ENCODE measurements around the gene MYL9.

MYL9 gene

DNA sequence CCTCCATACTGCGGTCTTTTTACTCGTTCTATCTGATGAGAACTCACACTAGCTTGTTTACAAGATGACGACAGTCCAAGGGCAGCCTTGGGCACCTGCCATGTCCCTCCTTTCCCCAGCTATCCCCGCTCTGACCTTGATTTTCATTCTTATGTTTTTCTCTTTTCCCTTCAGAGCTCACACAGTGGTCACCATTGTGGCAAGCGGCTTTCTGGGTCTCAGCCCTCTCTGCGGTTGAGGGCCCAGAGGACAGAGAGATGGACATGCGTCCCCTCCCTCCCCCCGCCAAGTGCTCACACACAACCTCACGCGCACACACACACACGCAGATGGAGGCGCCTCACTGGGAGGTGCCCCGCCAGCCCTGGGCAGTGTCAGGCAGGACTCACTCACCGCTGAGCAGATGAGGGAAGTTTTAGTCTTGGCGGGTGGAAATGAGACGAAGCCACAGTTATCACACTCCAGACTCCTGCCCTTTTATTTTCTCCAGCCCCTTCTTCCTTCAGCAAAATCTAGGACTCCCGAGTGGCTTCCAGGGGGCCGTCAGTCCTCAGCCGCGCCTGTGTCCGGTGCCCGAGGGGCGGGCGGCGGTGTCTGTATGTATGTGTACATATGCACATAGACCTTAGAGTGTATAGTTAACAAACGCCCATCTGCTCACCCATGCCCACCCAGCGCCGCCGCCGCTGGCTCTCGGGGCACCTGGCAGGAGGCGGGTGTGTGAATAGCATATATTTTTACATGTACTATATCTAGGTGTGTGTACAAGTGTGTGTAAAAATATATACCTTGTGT, 13.8 kb upstream of the MYL9 start:
- DNase-seq, result no peak

DNA sequence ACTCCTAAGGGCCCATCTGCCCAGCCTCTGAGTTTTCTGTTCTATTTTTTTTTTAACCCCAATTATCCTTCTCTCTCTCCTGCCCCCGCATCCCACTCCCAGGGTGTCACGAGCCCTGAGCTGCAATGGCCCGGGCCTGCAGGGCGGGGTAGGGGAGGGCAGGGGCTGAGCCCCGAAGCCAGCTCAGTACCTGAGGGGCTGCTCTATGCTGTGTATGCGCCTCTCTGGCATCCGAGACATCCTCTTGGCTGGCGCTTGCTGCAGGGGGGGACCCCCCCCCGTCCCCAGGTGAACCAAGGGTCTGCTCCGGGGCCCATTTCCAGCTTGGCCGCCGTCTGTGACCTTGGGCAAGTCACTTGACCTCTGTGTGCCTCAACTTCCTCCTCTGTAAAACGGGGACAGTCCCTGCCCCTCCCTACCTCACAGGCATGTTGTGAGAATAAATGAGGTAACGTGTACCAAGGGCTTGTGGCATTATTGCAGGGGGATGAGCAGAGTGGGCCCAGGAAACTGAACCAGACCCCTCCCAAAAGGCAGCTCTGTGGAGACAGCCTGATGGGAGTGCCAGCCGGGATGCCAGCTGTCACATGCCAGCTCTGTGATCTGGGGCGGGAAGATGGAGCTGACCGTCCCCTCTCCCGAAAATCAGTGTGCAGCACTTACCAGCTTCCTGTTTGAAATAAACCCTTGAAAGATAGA, 13.0 kb upstream of the MYL9 start:
- DNase-seq, result no peak

DNA sequence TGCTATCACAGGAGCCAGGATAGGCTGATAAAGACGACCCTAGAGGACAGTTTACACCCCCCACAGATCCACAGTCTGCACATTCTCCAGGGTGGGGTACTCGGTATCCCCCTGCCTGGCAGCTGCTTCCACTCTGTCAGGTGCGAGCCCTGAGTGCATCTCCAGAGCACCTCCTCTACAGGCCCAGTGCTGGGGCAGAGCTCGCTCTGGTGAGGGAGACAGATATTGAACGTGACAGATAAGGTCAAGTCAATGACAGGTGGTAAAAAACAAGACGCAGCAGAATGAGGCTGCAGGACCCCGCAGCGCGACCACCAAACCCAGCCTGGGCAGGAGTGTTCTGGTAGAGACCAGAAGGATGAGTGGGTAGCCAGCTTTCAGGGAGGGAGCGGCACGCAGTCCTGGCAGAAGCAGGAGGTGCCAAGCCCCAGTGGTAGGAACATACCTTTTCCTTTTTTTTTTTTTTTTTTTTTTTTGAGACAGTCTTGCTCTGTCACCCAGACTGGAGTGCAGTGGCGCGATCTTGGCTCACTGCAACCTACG, 12.4 kb upstream of the MYL9 start:
- DNase-seq, result no peak

DNA sequence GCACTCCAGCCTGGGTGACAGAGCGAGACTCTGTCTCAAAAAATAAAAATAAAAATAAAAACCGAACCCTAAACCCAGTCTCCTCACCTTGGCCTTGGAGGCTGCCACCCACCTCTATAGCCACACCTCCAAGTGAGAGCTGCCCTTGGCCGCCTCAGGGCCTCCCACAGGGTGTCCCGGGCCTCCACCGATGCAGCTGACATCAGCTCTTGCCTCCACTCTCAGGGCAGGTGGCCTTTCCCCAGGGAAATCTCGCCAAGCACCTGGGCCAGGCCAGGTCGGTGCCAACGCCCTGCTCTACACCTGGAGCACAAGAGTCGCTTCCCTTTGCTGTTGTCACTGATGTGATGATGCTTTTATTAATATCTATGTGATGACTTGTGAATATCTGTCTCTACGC, 8.9 kb upstream of the MYL9 start:
- DNase-seq, result no peak

DNA sequence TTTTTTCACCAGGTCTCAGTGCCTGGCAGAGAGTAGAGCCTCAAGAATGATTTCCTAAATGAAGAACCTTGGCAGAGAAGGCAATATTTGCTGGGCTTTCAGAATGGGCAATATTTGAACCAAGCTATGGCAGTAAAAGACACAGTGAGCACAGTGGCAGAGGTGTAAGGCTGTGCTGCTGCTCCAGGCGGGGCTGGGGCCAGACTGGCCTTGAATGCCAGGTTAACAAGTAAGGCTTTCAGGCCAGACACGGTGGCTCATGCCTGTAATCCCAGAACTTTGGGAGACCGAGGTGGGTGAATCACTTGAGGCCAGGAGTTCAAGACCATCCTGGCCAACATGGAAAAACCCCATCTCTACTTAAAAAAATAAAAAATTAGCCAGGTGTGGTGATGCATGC, 8.5 kb upstream of the MYL9 start:
- no peak for DNase-seq

DNA sequence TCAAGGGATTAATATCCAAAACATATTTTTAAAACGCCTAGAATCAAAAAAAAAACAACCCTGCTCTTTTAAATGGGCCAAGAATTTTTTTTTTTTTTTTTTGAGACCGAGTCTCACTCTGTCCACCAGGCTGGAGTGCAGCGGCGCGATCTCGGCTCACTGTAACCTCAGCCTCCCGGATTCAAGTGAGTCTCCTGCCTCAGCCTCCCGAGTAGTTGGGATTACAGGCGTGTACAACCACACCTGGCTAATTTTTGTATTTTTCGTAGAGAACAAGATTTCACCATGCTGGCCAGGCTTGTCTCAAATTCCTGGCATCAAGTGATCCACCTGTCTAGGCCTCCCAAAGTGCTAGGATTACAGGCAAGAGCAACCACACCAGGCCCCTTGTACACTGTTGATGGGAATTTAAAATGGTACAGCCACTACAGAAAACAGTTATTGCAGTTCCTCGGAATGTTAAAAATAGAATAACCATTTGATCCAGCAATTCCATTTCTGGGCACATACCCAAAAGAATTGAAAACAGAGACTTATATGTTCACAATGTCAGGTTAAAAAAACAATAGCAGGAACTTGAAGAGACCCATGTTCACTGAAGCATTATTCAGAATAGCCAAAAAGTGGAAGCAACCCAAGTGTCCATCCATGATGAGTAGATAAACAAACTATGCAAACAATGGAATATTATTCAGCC, 3.1 kb upstream of the MYL9 start:
- peak; percentile 58 for DNase-seq

DNA sequence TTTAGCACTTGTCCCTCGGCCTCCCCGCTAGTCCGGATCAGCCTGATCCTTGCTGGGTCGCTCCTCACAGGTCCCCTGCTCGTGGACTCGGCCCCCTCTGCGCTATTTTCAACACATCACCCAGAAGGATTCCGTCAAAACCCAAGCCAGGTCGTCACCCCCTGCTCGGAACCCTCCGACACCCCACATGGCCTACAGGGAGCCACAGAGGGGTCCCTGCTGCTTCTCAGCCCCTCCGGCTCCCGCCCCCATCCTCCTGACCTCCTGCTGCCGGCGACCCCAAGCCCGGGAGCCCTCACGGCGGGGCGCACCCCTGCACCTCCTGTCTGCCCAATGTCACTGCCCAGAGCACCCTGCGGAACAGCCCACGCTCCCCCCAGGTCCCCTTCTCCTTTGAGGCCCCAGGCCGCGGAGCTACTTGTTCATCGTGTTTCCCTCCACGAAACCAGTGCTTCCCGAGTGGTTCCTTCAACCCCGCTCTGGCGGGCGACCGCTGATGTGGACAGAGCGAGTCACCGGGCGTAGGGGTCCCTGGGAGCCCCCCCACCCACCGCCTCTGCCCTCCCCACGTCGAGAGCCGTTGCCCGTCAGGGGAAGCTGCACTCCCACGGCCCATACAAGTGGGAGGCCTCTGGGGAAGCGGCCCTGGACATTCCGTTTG, 638 bp upstream of the MYL9 start:
- no peak for DNase-seq

DNA sequence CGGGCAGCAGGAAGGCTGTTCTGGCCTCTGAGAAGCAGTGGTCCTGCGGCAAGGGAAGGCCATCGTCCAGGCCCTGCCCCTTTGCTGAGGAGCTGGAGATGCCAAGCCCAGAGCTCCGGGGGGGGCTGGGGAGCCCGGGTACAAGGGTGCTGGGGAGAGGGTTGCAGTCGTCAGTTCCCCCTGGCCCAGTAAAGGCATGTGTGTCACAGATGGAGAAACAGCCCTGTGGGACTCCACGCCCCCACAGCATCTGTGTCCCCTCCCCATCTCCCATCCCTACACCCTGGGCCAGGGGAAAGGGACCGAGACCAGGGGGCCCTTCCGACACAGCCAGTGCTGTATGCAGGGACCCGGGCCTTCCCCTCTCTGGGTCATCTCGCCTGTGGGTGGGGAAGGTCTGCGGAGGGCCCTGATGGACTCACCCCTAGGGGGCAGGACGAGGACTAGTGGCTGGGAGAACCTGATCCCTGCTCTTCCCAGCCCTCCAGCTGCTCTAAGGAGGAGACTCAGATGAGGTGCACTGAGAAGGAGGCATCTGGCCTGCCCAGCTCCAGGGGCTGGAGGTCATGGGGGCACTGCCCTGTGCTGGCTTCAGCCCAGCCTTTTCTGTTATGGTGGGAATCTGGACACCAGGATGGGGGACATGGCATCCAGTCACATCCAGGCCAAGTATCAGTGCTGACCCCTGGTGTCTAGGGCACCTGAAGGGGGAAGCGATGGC, 609 bp downstream of the MYL9 start:
- DNase-seq, result peak; percentile 63

DNA sequence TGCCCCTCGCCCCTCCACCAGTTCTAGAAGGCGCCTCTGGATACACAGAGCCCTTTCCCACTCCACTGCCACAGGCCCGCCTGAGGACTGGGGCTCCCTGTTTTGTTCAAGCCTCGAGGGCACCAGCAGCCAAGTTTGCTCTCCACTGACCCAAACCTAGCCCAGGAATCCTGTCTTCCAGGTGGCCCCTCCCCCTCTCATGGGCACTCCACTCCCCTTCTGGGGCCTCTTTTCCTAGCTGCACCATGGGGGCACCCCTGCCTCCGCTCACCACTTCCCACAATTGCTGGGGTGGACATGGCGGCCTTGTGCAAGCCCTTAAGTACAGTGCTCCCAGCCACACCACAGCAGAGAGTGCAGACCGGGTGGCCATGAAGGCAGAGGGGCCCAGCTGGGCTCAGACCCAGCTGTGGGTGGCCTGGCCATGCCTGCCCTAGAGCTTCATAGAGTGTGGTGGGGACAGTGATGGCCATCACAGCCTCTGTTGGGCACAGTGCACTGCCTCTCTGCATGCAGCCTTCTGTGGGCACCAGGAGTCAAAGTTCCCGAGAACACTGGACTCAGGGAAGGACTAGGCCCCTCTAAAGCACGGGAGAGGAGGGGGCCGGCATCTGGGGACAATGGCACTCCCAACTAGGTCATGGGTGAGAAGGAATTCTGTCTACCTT, 1.3 kb downstream of the MYL9 start:
- DNase-seq, result no peak

DNA sequence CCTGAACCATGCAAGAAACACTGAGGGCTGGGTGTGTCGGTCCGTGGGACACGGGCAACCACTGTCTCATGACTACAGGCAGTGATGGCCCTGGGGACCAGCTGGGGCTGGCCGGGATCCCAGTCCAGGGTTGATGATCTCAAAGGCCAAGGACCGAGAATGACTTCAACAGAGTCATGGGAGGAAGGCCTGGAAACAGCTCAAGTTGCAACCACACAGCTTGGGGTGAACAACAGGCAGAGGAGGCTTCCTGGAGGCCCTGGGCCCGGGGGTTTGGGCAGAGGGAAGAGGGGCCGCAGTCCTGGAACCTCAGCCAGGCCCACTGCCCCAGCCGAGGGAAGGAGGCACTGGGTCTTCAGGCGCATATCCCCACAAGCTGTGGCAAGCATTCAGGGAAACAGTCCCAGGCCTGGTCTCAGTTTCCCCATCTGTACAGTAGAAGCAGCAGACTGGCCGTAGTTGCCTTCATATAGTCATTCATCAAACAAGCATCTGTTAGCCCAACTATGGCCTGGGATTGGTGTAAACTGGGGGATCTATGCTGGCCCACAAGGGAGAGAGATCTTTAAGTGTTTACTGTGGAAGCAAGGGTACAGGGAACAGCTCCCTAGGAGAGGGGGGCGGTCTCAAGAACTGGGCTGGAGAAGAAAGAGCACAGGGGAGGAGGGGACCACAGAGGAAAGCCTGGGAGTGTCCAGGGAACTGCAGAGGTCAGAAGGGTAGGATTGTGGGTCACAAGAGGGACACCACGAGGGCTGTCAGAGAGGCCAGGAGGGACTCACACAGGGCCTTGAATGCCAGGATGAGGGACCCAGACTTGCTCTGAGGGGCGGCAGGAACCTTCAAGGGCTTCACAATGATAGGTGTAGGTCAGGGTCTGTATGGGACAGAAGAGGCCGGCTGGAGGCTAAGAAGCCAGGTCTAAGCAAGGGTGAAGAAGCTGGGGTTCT, 2.1 kb downstream of the MYL9 start:
- DNase-seq, result peak; percentile 65

DNA sequence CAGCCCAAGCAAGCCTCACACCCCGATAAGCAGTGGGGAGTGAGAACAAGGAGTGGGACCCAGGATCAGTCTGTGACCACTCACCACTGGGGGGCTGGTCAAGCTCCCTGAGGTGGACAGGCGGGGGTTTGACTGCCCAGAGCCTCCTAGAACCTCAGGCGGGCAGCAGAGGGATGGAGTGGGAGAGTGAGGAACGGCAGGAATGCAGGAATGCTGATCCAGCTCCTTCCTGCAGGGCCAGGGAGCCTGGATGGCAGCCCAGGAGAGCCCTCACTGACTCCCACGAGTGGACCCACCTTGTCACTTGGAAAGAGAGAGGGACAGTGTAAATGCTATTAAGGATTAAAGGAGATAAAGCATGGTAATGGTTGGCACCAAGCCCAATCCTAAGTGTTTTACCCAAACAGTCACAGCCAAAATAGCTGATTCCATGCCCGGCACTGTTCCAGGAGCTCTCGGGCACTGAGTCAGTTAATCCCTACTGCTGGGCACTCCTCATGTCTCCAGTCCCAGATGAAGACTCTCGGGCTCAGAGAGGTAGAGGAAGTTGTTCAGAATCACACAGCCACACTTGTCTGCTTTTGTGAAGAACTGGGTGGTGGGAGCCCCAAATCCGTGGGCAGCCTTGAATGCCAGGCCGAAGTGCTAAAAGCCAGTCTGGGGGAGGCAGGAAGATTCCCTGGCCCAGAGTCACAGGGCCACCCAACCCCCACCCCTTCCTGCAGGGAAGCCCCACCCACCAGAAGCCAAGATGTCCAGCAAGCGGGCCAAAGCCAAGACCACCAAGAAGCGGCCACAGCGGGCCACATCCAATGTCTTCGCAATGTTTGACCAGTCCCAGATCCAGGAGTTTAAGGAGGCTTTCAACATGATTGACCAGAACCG, 3.1 kb downstream of the MYL9 start:
- peak; percentile 25 for DNase-seq

DNA sequence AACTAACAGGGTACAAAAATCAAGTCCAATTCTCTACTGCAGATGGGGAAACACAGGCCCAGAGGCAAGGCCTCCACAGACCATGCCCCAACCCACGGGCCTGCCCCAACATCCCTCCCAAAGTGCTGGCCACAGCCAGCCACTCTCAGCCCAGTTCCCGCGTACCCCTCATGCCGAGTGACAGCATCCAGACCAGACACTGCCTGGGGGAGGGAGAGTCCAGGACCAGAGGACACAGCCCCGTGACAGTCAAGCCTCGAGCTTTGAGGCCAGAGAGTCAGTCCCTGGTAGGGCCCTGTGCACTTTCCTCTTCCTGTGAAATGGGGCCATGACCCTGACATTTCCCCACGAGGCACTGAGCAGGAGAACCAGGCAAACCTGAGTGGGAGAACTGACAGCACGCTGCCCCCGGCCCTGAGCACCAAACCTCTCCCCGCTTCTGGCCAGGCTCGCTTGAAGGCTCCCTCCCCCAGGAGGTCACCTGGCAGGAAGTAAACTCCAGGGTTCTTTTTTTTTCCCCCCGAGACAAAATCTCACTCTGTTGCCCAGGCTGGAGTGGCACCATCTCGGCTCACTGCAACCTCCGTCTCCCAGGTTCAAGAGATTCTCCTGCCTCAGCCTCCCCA, 4.9 kb downstream of the MYL9 start:
- no peak for DNase-seq

DNA sequence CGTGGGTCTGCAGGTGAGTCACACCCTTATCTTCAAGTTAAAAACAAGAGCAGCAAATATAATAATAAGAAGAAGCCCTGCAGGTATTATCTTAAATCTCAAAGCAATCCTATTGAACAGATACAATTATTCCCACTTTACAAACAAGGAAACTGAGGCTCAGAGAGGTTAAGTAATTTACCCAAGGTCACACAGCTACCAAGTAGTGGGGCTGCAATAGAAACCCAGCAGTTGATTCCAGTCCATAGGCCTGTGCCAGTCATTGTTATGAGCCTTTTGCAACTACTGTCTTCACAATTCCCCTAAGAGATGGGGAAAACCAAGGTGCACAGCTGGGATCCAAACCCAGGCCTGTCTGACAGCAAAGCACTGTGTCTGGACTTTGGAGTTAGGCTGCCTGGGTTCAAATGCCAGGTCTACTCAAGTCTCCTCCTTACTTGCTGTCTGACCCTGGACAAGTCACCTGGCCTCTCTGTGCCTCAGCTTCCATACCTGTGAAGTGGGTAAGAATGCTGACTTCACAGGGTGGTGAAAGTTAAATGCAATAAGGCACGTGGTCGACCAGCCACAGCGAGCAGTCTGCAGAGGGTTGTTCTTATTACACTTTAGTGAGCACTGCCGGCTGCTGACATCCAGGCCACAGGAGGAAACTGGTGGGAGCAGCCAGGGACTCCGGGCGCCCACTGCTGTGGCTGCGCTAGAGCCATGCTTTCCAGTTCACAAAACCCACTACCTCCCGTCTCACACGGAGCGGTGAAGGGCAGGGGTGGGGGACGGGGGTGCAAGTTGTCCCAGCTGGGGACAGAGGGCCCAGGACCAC, 6.1 kb downstream of the MYL9 start:
- DNase-seq, result no peak

DNA sequence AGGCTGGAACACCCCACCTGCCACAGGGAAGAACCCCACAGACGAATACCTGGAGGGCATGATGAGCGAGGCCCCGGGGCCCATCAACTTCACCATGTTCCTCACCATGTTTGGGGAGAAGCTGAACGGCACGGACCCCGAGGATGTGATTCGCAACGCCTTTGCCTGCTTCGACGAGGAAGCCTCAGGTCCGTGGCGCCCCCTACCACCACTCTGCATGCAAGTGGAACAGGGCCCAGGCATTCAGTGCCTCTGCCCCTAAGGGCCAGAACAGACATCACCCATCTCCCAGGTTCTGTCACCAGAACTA, 6.6 kb downstream of the MYL9 start:
- no peak for DNase-seq

DNA sequence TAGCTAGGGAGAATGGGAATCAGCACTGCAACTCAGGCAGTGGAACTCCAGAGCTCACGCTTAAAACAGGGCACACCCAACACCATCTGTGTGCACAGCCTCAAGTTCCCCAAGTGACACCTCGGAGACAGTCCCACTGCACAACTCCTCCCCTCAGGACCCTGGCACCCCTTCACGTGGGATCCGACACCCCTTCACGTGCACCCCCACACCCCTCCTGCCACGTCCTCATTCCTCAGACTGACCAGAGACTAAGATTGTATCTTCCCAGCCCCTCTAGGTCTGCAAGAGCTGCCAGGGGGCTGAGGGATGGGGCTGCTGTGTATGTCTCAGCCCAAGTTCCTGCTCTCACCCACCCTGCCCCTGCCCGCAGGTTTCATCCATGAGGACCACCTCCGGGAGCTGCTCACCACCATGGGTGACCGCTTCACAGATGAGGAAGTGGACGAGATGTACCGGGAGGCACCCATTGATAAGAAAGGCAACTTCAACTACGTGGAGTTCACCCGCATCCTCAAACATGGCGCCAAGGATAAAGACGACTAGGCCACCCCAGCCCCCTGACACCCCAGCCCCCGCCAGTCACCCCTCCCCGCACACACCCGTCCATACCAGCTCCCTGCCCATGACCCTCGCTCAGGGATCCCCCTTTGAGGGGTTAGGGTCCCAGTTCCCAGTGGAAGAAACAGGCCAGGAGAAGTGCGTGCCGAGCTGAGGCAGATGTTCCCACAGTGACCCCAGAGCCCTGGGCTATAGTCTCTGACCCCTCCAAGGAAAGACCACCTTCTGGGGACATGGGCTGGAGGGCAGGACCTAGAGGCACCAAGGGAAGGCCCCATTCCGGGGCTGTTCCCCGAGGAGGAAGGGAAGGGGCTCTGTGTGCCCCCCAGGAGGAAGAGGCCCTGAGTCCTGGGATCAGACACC, 7.6 kb downstream of the MYL9 start:
- no peak for DNase-seq

DNA sequence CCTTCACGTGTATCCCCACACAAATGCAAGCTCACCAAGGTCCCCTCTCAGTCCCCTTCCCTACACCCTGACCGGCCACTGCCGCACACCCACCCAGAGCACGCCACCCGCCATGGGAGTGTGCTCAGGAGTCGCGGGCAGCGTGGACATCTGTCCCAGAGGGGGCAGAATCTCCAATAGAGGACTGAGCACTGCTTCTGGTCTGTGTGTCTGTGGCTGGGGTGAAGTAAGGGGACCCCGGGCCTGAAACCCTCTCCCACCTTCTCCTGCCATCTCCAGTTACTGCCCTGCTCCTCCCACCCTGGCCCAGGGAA, 8.3 kb downstream of the MYL9 start:
- DNase-seq, result no peak
